Peyer's patch (tissue), 4 donors: Measurements from ENCODE around the gene TXK. TPM values are rescaled to one million over a fixed set of nuclear protein-coding genes. Genes with fewer than 3 reads are reported as not detected.
A peak's percentile ranks its signal among the peaks of the same experiment; 100 is the strongest.

Experiments
- DNase-seq, 3 donors: peaks; one replicate each; pipeline ENCODE4 v3.0.0-alpha.2; 2017 to 2019
- H3K27ac ChIP-seq, 4 donors: fragments of 200-600 bp; sonication (generic); one replicate each; pipeline ENCODE4 v1.5.1; 2016 to 2019
- H3K27me3 ChIP-seq, 2 donors: fragments of 200-600 bp; sonication (generic); one replicate each; pipeline ENCODE4 v1.5.1; 2019
- H3K36me3 ChIP-seq, 3 donors: fragments of 200-600 bp; sonication (generic); one replicate each; pipeline ENCODE4 v1.5.1; 2016 to 2019
- H3K4me1 ChIP-seq, 4 donors: fragments of 200-600 bp; sonication (generic); one replicate each; pipeline ENCODE4 v1.5.1; 2016 to 2019
- H3K4me3 ChIP-seq, 4 donors: fragments of 200-600 bp; sonication (generic); 1 replicate in 3 of 4; 2 replicates in 1 of 4; pipeline ENCODE4 v1.5.1; 2016 to 2019; ENCODE audit warnings: mild to moderate bottlenecking in 1 of 4
- H3K9me3 ChIP-seq, 4 donors: fragments of 200-600 bp; sonication (generic); one replicate each; pipeline ENCODE4 v1.5.1; 2016 to 2019; ENCODE audit warnings: mild to moderate bottlenecking in 1 of 4
- POLR2A ChIP-seq, 2 donors: fragments of 450-650 bp; IDR thresholded peaks; one replicate each; pipeline ENCODE4 v1.5.1; 2017; ENCODE audit warnings: antibody characterized with exemption in 2 of 2, mild to moderate bottlenecking in 2 of 2, moderate library complexity in 2 of 2
- total RNA-seq, 4 donors: library from RNA; depleted of rRNA; stranded (reverse); fragments of >200 nt; gene quantifications; one replicate each; pipeline ENCODE4 v1.1.0, GENCODE V29; 2016
- TF ChIP-seq, protein P1 (sequence below), 6 experiments: fragments of 450-650 bp in 4 of 6; fragments of 200-600 bp in 2 of 6; sonication (generic) in 1 of 6; IDR thresholded peaks; one replicate each; pipeline ENCODE4 v1.5.1; 2017 to 2019; ENCODE audit warnings: antibody characterized with exemption in 6 of 6, mild to moderate bottlenecking in 3 of 6, moderate library complexity in 1 of 6

TXK gene
- total RNA-seq, 4 donors from 2014 or later, result 3.9 to 33.0 (median 9.5) TPM

DNA sequence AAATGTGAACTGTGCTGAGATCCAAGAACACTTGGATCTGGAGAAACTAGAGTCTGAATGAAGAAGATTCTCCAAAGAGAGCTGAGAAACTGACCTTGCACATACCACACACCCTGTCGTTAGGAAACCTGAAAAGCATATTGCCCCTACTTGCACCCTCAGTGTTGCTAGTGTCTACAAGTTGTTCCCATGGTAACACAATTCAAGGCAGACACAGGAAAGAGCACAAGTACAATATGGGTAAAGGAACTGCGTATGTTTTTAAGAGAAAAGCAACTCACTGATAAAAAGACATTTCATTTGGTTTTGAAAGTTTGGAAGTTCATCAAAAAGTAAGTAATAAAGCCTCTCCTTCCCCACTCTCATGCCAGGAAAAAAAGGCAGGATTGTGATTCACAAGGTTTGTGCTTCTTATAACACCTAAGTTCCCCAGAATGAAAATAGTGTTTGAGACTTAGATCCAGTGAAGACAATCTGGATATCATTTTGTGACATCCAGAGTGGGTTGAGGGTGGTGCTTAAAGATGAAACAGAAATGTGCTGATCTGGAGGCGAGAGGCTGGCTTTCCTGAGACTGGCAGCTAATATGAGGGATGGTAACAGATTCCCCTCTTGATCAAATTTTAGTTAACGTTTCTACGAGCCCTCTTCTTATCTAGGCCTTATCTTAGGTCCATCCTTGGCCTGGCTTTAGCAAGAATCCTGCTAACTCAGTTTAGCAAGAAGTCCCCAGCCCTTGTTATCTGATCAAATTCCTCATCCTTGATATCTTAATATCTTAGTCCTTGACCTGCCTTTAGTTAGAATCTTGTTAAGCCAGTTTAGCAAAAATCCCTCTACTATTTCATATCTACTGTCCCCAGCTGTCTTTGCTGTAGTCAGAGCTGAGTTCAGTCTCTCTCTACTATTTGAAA, 75.2 kb downstream of the TXK start:
- no peaks in the 10 kb centered on the region for H3K27me3 ChIP-seq
- TF ChIP-seq POLR2A (IDR thresholded peaks at IDR 0.05), result no peak
- TF ChIP-seq, protein P1, sequence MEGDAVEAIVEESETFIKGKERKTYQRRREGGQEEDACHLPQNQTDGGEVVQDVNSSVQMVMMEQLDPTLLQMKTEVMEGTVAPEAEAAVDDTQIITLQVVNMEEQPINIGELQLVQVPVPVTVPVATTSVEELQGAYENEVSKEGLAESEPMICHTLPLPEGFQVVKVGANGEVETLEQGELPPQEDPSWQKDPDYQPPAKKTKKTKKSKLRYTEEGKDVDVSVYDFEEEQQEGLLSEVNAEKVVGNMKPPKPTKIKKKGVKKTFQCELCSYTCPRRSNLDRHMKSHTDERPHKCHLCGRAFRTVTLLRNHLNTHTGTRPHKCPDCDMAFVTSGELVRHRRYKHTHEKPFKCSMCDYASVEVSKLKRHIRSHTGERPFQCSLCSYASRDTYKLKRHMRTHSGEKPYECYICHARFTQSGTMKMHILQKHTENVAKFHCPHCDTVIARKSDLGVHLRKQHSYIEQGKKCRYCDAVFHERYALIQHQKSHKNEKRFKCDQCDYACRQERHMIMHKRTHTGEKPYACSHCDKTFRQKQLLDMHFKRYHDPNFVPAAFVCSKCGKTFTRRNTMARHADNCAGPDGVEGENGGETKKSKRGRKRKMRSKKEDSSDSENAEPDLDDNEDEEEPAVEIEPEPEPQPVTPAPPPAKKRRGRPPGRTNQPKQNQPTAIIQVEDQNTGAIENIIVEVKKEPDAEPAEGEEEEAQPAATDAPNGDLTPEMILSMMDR (IDR thresholded peaks at IDR 0.05), result no peak
- H3K4me1 ChIP-seq, result no peaks in the 10 kb centered on the region
- no peaks in the 10 kb centered on the region for H3K9me3 ChIP-seq
- no peak for DNase-seq
- H3K36me3 ChIP-seq, result no peaks in the 10 kb centered on the region
- H3K4me3 ChIP-seq, result no peak overlapping the region
- H3K27ac ChIP-seq, result no peak overlapping the region

DNA sequence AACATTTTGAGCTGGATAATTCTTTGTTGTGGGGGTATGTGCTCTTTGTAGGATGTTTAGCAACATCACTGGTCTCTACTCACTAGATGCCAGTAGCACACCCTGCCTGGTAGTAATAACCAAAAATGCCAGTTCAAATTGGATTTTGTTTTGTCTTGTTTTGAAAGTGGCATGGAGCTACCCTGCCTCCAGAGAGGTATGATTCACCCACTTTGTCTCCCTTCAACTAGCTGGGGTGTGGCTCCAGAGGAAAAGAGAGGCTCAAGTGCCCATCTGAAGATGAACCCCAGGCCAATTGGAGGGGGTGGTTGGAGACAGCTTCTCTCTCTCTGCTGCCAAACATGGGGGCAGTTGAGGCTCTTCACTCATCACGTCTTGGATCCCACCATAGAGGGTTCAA, 83.0 kb downstream of the TXK start:
- Histone ChIP-seq H3K27me3 (no peaks in the 10 kb centered on the region), H3K4me1 (peaks cover 0 to 19% (median 17%) of the 10 kb centered on the region in 4 donors), H3K27ac (no peak overlapping the region), H3K4me3 (no peak overlapping the region), H3K9me3 (no peaks in the 10 kb centered on the region), H3K36me3 (no peaks in the 10 kb centered on the region)
- no peak for DNase-seq
- TF ChIP-seq, protein P1 (IDR thresholded peaks at IDR 0.05), result no peak
- no peak for TF ChIP-seq POLR2A (IDR thresholded peaks at IDR 0.05)

DNA sequence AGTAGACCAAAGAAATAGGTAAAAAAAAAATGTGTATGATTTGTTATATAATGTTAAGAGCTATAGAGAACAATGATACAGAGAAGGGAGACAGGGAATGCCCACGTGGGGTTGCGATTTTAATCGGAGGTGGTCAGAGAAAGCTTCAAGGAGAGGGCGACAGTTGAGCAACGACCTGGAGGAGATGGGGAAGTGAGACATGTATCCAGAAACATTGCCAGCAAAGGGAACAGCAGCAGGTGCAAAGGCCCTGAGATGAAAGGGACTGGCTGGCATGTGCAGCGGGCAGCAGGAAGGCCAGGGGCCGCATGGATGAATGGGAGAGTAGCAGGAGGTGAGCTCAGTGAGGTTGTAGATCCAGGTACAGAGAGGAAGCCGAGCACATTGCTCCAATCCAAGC, 84.6 kb downstream of the TXK start:
- Histone ChIP-seq H3K4me1 (peaks cover 0 to 19% (median 17%) of the 10 kb centered on the region in 4 donors), H3K27ac (no peak overlapping the region), H3K4me3 (no peak overlapping the region), H3K36me3 (no peaks in the 10 kb centered on the region), H3K9me3 (no peaks in the 10 kb centered on the region), H3K27me3 (no peaks in the 10 kb centered on the region)
- no peak for DNase-seq
- TF ChIP-seq POLR2A (IDR thresholded peaks at IDR 0.05), result no peak

DNA sequence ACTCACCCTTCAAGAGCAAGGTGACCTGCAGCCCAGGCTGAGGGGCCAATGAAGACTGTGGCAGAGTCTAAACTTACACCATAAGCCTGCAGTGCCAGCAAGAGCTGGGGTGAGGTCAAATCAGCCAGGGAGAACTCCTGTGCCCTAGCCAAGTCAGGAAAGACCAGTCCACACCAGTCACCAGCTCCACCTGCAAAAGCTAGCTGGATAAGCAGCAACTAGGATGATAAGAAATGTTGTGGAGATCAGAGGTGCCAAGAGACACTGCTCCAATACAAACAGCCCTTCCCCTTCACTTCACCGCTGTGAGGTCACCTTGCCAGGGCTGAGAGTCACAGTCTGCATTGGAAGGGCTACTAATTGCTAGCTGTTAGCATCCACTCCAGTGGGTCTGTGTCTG, 86.2 kb downstream of the TXK start:
- Histone ChIP-seq H3K9me3 (no peaks in the 10 kb centered on the region), H3K4me1 (peaks cover 0 to 19% (median 17%) of the 10 kb centered on the region in 4 donors), H3K36me3 (no peaks in the 10 kb centered on the region), H3K27ac (no peak overlapping the region), H3K4me3 (no peak overlapping the region), H3K27me3 (no peaks in the 10 kb centered on the region)
- TF ChIP-seq, protein P1 (IDR thresholded peaks at IDR 0.05), result no peak
- no peak for DNase-seq

DNA sequence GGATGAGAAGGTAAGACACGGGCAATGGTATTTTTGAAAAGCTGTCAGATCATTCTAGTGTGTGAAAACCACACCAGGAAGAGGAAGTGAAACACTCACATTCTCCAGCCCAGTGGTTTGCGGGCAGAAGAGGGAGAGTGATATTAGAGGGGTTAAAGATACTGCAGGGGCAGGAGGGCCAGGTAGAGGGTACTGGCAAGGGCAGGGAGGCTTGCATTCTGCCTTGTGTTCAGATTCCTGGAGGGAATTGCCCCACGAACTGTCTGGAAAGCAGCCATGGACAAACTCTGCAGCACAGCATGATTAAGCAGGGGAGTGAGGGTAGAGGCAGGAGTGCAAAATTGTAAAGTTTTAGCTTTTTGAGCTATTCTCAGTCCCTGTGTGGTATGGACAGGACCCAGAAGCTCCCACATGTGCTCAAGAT, 86.6 kb downstream of the TXK start:
- Histone ChIP-seq H3K27me3 (no peaks in the 10 kb centered on the region), H3K27ac (no peak overlapping the region), H3K4me1 (peaks cover 0 to 19% (median 17%) of the 10 kb centered on the region in 4 donors), H3K9me3 (no peaks in the 10 kb centered on the region), H3K36me3 (no peaks in the 10 kb centered on the region), H3K4me3 (no peak overlapping the region)
- TF ChIP-seq, protein P1 (IDR thresholded peaks at IDR 0.05), result no peak
- TF ChIP-seq POLR2A (IDR thresholded peaks at IDR 0.05), result no peak
- DNase-seq, result peak in 2 of 3 donors; percentile 66 to 77

DNA sequence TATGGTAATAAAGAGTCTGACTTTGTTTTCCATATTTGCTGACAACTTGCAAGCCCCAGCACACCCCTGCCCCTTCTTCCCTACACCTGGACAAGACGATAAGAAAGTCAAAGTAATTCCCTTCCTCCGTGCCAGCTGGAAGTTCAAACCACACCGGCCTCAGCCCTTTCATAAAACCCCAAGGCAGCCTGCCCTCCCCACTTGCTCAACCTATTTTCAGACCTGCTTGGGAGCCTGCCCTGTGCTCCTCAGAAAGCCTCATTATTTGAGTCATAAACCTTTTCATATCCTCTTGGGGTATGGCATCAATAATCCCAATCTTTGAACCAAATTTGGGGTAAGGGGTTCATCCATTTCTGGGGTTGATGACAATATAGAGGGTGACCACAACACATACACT, 88.0 kb downstream of the TXK start:
- Histone ChIP-seq H3K27ac (no peak overlapping the region), H3K27me3 (no peaks in the 10 kb centered on the region), H3K4me3 (no peak overlapping the region), H3K36me3 (no peaks in the 10 kb centered on the region), H3K9me3 (no peaks in the 10 kb centered on the region), H3K4me1 (peaks cover 0 to 19% (median 17%) of the 10 kb centered on the region in 4 donors)
- DNase-seq, result no peak
- TF ChIP-seq, protein P1 (IDR thresholded peaks at IDR 0.05), result no peak
- TF ChIP-seq POLR2A (IDR thresholded peaks at IDR 0.05), result no peak
